ENCODE data around the gene ZSCAN20. TPM values are rescaled to one million over a fixed set of nuclear protein-coding genes. Genes with fewer than 3 reads are reported as not detected.
A peak's percentile ranks its signal among the peaks of the same experiment; 100 is the strongest.

Gene ZSCAN20
- total RNA-seq, 4 donors from 2014 or later = 2.1 to 6.1 (median 4.0) TPM

DNA sequence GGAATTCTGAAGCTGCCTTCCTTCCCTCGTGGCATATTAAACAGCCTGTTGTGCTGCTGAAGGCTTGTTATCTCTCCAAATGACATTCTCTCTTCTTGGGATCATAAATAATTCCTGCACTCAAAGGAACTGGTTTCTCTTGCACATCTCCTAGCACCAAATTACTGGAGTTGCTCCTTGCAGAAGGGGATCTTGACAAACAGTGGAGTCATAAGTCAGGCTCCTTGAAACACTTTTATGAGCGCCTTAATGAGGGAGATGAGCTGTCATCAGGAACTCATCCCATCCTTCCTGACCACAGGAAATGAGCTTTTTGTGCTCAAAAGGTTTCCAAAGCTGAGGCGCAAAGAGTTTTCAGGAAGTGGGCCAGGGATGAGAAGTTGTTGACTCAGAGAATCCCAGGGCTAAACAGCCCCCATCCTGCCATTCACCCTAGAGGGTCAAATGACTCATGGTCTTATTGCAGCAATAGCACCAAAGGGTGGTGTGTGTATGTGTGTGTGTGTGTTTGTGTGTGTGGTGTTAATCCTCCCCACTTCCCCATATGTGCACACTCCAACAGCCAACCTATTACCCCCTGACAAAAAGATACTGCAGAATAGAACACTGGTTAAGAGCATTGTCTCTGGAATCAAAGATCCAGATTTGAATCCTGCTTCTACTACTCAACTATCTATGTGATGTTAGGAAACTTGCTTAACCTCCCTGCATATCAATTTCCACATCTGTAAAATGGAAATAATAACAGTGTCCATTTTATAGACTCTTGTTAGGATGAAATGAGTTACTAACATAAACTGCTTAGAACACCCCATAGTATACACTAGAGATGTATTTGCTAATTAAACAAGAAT lies 38.7 kb upstream of the ZSCAN20 start:
- Histone ChIP-seq H3K4me1 (peaks cover 8 to 49% (median 36%) of the 10 kb centered on the region in 3 donors), H3K27ac (peak overlapping the region in 3 of 4 donors; percentile 53 to 67 (median 64)), H3K9me3 (no peaks in the 10 kb centered on the region), H3K4me3 (no peak overlapping the region), H3K36me3 (no peaks in the 10 kb centered on the region), H3K27me3 (no peaks in the 10 kb centered on the region)
- 12 to 13% methylated on average over 2 to 3 of the region's 3 CpGs for WGBS, 2 donors
- DNase-seq = no peak
- TF ChIP-seq, protein P1, sequence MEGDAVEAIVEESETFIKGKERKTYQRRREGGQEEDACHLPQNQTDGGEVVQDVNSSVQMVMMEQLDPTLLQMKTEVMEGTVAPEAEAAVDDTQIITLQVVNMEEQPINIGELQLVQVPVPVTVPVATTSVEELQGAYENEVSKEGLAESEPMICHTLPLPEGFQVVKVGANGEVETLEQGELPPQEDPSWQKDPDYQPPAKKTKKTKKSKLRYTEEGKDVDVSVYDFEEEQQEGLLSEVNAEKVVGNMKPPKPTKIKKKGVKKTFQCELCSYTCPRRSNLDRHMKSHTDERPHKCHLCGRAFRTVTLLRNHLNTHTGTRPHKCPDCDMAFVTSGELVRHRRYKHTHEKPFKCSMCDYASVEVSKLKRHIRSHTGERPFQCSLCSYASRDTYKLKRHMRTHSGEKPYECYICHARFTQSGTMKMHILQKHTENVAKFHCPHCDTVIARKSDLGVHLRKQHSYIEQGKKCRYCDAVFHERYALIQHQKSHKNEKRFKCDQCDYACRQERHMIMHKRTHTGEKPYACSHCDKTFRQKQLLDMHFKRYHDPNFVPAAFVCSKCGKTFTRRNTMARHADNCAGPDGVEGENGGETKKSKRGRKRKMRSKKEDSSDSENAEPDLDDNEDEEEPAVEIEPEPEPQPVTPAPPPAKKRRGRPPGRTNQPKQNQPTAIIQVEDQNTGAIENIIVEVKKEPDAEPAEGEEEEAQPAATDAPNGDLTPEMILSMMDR (IDR thresholded peaks at IDR 0.05) = no peak
- no peak for TF ChIP-seq POLR2A (IDR thresholded peaks at IDR 0.05)
- intact Hi-C loops (cut with DNase I) = no loop called here

DNA sequence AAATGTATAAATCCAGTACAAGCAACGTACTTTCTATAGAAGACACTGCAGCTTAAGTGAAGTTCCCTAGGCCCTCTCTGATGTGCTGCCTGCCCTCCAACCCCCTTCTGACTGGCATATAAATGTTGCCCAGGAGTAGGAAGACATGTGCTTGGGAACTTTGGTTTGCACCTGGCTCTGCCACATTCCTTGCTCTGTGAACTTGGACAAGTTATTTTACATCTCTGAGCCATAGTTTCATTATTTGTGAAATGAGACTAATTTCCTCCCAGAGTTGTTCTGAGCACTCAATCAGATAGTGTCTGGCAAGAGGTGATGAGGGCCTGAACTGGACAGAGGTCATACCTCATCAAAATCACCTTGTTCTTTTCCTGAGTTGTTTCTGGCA lies 38.1 kb upstream of the ZSCAN20 start:
- WGBS, 2 donors = 86 to 89% methylated on average over 1 of the region's 1 CpG
- no peaks in the 10 kb centered on the region for H3K27me3 ChIP-seq
- no peak overlapping the region for H3K4me3 ChIP-seq
- intact Hi-C loops (cut with DNase I) = no loop called here
- H3K4me1 ChIP-seq = peaks cover 8 to 47% (median 30%) of the 10 kb centered on the region in 3 donors
- no peak for DNase-seq
- H3K27ac ChIP-seq = peak overlapping the region in 2 of 4 donors; percentile 1 to 67
- TF ChIP-seq POLR2A (IDR thresholded peaks at IDR 0.05) = no peak
- TF ChIP-seq, protein P1 (IDR thresholded peaks at IDR 0.05) = no peak
- no peaks in the 10 kb centered on the region for H3K9me3 ChIP-seq
- no peaks in the 10 kb centered on the region for H3K36me3 ChIP-seq

DNA sequence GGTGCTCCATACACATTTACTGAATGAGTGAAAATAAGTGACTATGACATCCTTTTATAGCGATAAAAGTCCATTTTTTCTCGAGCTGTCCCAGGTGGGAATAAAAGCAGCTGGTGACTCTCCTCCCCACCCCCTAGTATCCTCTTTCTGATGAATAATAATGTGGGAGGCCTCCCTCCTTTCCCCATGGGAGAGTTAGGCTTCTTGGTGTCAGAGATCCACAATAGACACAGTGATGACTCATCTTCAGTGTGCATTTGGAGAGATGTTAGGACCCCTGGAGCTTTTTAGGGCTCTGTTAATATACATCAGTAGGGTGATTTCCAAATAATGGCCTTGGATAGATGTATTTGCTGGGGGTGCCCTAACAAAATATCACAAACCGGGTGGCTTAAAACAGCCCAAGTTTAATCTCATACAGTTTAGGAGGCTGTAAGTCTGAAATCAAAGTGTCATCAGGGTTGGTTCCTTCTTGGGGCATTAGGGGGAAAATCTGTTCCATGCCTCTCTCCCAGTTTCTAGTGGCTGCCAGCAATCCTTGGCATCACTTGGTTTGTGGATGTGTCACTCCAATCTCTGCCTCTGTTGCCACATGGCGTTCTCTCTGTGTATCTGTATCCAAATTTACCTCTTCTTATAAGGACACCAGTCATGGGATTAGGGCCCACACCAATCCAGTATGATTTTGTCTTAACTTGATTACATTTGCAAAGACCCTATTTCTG lies 37.2 kb upstream of the ZSCAN20 start:
- intact Hi-C loops (cut with DNase I) = no loop called here
- no peak overlapping the region for H3K4me3 ChIP-seq
- no peak for DNase-seq
- no peak overlapping the region for H3K27ac ChIP-seq
- no peaks in the 10 kb centered on the region for H3K27me3 ChIP-seq
- no peaks in the 10 kb centered on the region for H3K9me3 ChIP-seq
- 48 to 60% methylated on average over 4 of the region's 4 CpGs for WGBS, 2 donors
- H3K4me1 ChIP-seq = peaks cover 13 to 47% (median 24%) of the 10 kb centered on the region in 3 donors
- H3K36me3 ChIP-seq = no peaks in the 10 kb centered on the region
- TF ChIP-seq, protein P1 (IDR thresholded peaks at IDR 0.05) = no peak
- TF ChIP-seq POLR2A (IDR thresholded peaks at IDR 0.05) = no peak

DNA sequence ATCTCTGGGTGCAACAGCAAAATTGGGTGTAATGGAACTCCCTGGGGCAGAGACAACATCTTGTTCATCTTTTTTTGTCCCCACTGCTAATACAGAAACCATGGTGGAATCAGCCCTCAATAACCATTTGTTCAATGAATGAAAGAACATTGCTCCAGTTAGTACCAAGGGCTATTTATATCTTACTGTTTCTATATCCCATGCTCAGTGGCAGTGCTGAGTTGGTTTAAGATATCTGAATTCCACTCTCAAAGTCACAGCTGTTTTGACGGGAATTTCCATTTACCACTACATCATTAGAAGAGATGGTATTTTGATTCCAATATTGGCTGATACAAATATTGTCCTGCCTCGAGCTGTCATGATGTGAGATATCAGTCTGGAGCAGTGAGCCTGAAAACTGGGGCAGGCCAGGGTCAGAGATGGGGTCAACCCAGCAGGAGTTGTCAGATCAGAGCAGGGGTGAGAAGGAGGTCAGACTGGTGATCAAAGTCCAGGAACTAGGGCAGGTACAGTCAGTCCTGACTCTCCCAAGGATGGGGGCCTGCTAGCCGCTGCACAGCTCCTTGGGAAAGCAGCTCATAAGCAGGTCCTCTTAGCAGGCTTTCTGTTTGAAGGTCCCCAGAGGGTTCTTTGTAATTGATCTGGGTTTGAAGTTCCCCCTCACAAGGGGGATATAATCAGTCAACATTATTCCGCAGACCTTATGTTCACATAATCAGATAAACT lies 35.7 kb upstream of the ZSCAN20 start:
- H3K4me1 ChIP-seq = peaks cover 13 to 48% (median 21%) of the 10 kb centered on the region in 3 donors
- H3K27ac ChIP-seq = no peak overlapping the region
- WGBS, 2 donors = 68 to 89% methylated on average over 4 of the region's 4 CpGs
- no peaks in the 10 kb centered on the region for H3K9me3 ChIP-seq
- DNase-seq = no peak
- TF ChIP-seq, protein P1 (IDR thresholded peaks at IDR 0.05) = no peak
- no peak for TF ChIP-seq POLR2A (IDR thresholded peaks at IDR 0.05)
- no peak overlapping the region for H3K4me3 ChIP-seq
- no peaks in the 10 kb centered on the region for H3K27me3 ChIP-seq
- H3K36me3 ChIP-seq = no peaks in the 10 kb centered on the region
- intact Hi-C loops (cut with DNase I) = no loop called here
